HepG2 (cell line): Measurements from ENCODE around the gene HUNK. TPM values are rescaled to one million over a fixed set of nuclear protein-coding genes. Genes with fewer than 3 reads are reported as not detected.

Experiments used
- ATAC-seq: fragments of 200-7000 bp; cut with Tn5 transposase; 3 replicates; pipeline ENCODE4 v1.9.1; 2020; ENCODE audit warnings: mild to moderate bottlenecking, moderate library complexity
- BruUV-seq: library from RNA; stranded (reverse); fragments of 400-500 nt; replicated peaks from 2 replicates; lab custom pipeline; 2021; lab: Mats Ljungman, UMichigan
- CTCF ChIA-PET: fragments of 300-600 bp; formaldehyde crosslinking; extraction: SDS; loops from one replicate; lab custom pipeline; 2021; ENCODE audit warnings: low total read pairs, inconsistent platforms, low intra/inter-chr PET ratio; lab: Yijun Ruan, JAX
- POLR2A ChIA-PET: fragments of 350-600 bp; sonication (Branson Sonifier 250); formaldehyde crosslinking; loops from one replicate; lab custom pipeline; 2020; ENCODE audit warnings: antibody characterized with exemption, inconsistent platforms; lab: Yijun Ruan, JAX
- DNase-seq: peaks from one replicate; pipeline ENCODE4 v3.0.0-alpha.2; 2015; ENCODE audit warnings: low spot score
- FAIRE-seq: peaks from 3 replicates; lab custom pipeline; 2011; peaks lifted over from hg19 to GRCh38; lab: Jason Lieb, UNC
- H2AFZ ChIP-seq: one replicate; pipeline ENCODE4 v1.6.1; 2011; ENCODE audit warnings: low read length, inconsistent platforms
- H3K27ac ChIP-seq: fragments of 300-600 bp; 3 replicates; pipeline ENCODE4 v1.8.0; 2011; ENCODE audit warnings: mixed run types, mild to moderate bottlenecking, mixed read lengths, low read length, inconsistent platforms; ENCODE audit not compliant: insufficient read depth; ENCODE audit errors: extremely low read length
- H3K27me3 ChIP-seq, 2 experiments: fragments of 200-600 bp in 1 of 2; 2 replicates in 1 of 2; 3 replicates in 1 of 2; pipeline versions ENCODE4 v1.6.0 to v1.8.0; 2011; ENCODE audit warnings: low read length in 2 of 2, mild to moderate bottlenecking in 2 of 2, moderate library complexity in 2 of 2, inconsistent platforms in 1 of 2; ENCODE audit not compliant: insufficient read depth in 2 of 2, control insufficient read depth in 1 of 2
- H3K36me3 ChIP-seq, 2 experiments: fragments of 200-600 bp in 1 of 2; replicated peaks in 1 of 2; 2 replicates in 1 of 2; 3 replicates in 1 of 2; pipeline versions ENCODE4 v1.5.1 to v1.8.0; 2011; ENCODE audit warnings: low read length in 2 of 2, inconsistent platforms in 1 of 2; ENCODE audit not compliant: insufficient read depth in 2 of 2, control insufficient read depth in 1 of 2
- H3K4me1 ChIP-seq: 2 replicates; pipeline ENCODE4 v1.5.1; 2012; ENCODE audit warnings: low read length, inconsistent platforms; ENCODE audit not compliant: insufficient read depth
- H3K4me2 ChIP-seq: 2 replicates; pipeline ENCODE4 v1.6.0; 2011; ENCODE audit warnings: low read depth, low read length, inconsistent platforms
- H3K4me3 ChIP-seq, 3 experiments: fragments of 200-600 bp in 1 of 3; sonication (generic), shearing (Covaris generic) in 1 of 3; replicated peaks in 1 of 3; 2 replicates each; pipeline ENCODE4 v1.5.1; 2011 to 2016; ENCODE audit warnings: low read length in 3 of 3, inconsistent platforms in 2 of 3, low read depth in 2 of 3, mild to moderate bottlenecking in 2 of 3, control low read depth in 1 of 3, mixed read lengths in 1 of 3; ENCODE audit not compliant: insufficient read depth in 1 of 3
- H3K79me2 ChIP-seq: one replicate; pipeline ENCODE4 v1.6.1; 2011; ENCODE audit warnings: low read length, inconsistent platforms; ENCODE audit not compliant: insufficient read depth
- H3K9ac ChIP-seq: 2 replicates; pipeline ENCODE4 v1.6.0; 2011; ENCODE audit warnings: mild to moderate bottlenecking, low read depth, low read length, inconsistent platforms; ENCODE audit not compliant: insufficient read depth
- H3K9me3 ChIP-seq: 2 replicates; pipeline ENCODE4 v1.5.1; 2012; ENCODE audit warnings: mild to moderate bottlenecking, low read length
- H4K20me1 ChIP-seq: 2 replicates; pipeline ENCODE4 v1.6.0; 2011; ENCODE audit warnings: inconsistent platforms, mild to moderate bottlenecking, low read length, moderate library complexity; ENCODE audit not compliant: insufficient read depth
- ARID5B ChIP-seq: IDR thresholded peaks from 2 replicates; pipeline ENCODE4 v1.4.0; 2020; ENCODE audit warnings: mild to moderate bottlenecking, missing genetic modification reagents
- HIVEP1 ChIP-seq: sonication (generic); formaldehyde crosslinking; IDR thresholded peaks from 2 replicates; pipeline ENCODE4 v1.4.0; 2020; ENCODE audit warnings: mild to moderate bottlenecking, missing genetic modification reagents
- HNF4A ChIP-seq: sonication (generic); formaldehyde crosslinking; IDR thresholded peaks from 2 replicates; pipeline ENCODE4 v1.4.0; 2020; ENCODE audit warnings: missing genetic modification reagents
- MXD3 ChIP-seq: IDR thresholded peaks from 2 replicates; pipeline ENCODE4 v1.6.1; 2016; ENCODE audit warnings: mild to moderate bottlenecking, missing biosample characterization, missing genetic modification reagents
- NR2C2 ChIP-seq: sonication (generic); formaldehyde crosslinking; IDR thresholded peaks from 2 replicates; pipeline ENCODE4 v1.4.0; 2020; ENCODE audit warnings: missing genetic modification reagents, mild to moderate bottlenecking, moderate library complexity, borderline replicate concordance
- SIN3B ChIP-seq: fragments of 150-350 bp; IDR thresholded peaks from 2 replicates; pipeline ENCODE4 v1.6.1; 2014; ENCODE audit warnings: low read length
- TOE1 ChIP-seq: sonication (generic); formaldehyde crosslinking; IDR thresholded peaks from 2 replicates; pipeline ENCODE4 v1.4.0; 2020; ENCODE audit warnings: mild to moderate bottlenecking, missing genetic modification reagents
- ZBTB7B ChIP-seq: sonication (generic); formaldehyde crosslinking; IDR thresholded peaks from 2 replicates; pipeline ENCODE4 v1.4.0; 2020; ENCODE audit warnings: missing genetic modification reagents
- ZFP36L1 ChIP-seq: sonication (generic); formaldehyde crosslinking; IDR thresholded peaks from 2 replicates; pipeline ENCODE4 v1.8.0; 2022; ENCODE audit warnings: mild to moderate bottlenecking, missing genetic modification reagents, moderate library complexity
- ZFX ChIP-seq: sonication (generic); formaldehyde crosslinking; IDR thresholded peaks from 2 replicates; pipeline ENCODE4 v1.4.0; 2020; ENCODE audit warnings: mild to moderate bottlenecking, low read depth, missing genetic modification reagents, moderate library complexity
- ZNF564 ChIP-seq: sonication (generic); formaldehyde crosslinking; IDR thresholded peaks from 2 replicates; pipeline ENCODE4 v1.8.1; 2023; ENCODE audit warnings: mild to moderate bottlenecking, missing genetic modification reagents
- ZXDC ChIP-seq: sonication (generic); formaldehyde crosslinking; IDR thresholded peaks from 2 replicates; pipeline ENCODE4 v1.5.0; 2020; ENCODE audit warnings: mild to moderate bottlenecking, missing genetic modification reagents
- WGBS: methylation state at CpG from one replicate; pipeline ENCODE4 v1.1.6; 2017; ENCODE audit warnings: low lambda C conversion rate; 5-methylcytosine and 5-hydroxymethylcytosine counted together
- in situ Hi-C: cut with HindIII; loops from 2 replicates; pipeline ENCODE4 v1.10.0; 2017; ENCODE audit warnings: low pct_unique_long_range_greater_than_20kb; ENCODE audit not compliant: extremely low pct_ligation_motif_present
- intact Hi-C: fragments of 100-400 bp; cut with micrococcal nuclease; formaldehyde crosslinking; loops from one replicate; pipeline ENCODE4 v1.10.0; 2022; ENCODE audit not compliant: unreplicated experiment
- polyA plus RNA-seq, 8 experiments: library from polyadenylated mRNA; depleted of rRNA in 3 of 8; stranded (reverse) in 7 of 8; unstranded in 1 of 8; fragments of >200 nt; fragmentation: Illumina TruSeq in 4 of 8; extraction: Trizol in 4 of 8; gene quantifications; 2 replicates each; pipeline versions ENCODE4 v1.2.1 to v1.2.3, GENCODE V29; 2011 to 2016; ENCODE audit warnings: low read depth in 4 of 8, missing spikeins in 1 of 8, mixed read lengths in 1 of 8; ENCODE audit not compliant: insufficient read depth in 1 of 8
- total RNA-seq, 5 experiments: library from RNA; depleted of rRNA; stranded (reverse); fragments of >200 nt; fragmentation: Illumina TruSeq; extraction: Trizol; gene quantifications; 2 replicates each; pipeline ENCODE4 v1.2.3, GENCODE V29; 2016; ENCODE audit warnings: low read depth in 1 of 5

Gene HUNK
- total and polyA plus RNA-seq, 2 of the 13 experiments (the other 11 are each of a cell fraction or from before 2014, with no cell fraction given) = 1.8 to 1.9 TPM

GRCh38 chr21:32018381-32018780 lies 145.6 kb downstream of the HUNK start:
- H3K4me3 ChIP-seq = no peak overlapping the region
- no peak overlapping the region for H3K9ac ChIP-seq
- peaks cover 0 to 18% of the 10 kb centered on the region in 2 experiments; a peak in 3 of 5 replicates for H3K27me3 ChIP-seq
- peaks cover 9% of the 10 kb centered on the region for H3K4me1 ChIP-seq
- peak; percentile 81; the same call in 1 of the 2 replicates for TF ChIP-seq ZNF564 (CRISPR knock-in tag)
- TF ChIP-seq HNF4A = peak; percentile 67
- 0 out of 2 replicates have a peak, but pooled peaks have one; percentile 17 for TF ChIP-seq ARID5B (CRISPR knock-in tag)
- no peak for TF ChIP-seq NR2C2 (CRISPR knock-in tag)
- no peaks in the 10 kb centered on the region for H3K79me2 ChIP-seq
- H3K4me2 ChIP-seq = no peak overlapping the region
- H4K20me1 ChIP-seq = no peaks in the 10 kb centered on the region
- intact Hi-C loops = no loop called here
- peak; percentile 73 for ATAC-seq
- ChIA-PET CTCF (no interaction called here), POLR2A (no interaction called here)
- no TSS peak for BruUV-seq
- DNase-seq = peak; percentile 25
- no peaks in the 10 kb centered on the region for H3K36me3 ChIP-seq
- no peak overlapping the region for H3K27ac ChIP-seq
- WGBS = 13% methylated on average over 3 of the region's 3 CpGs
- FAIRE-seq = no peak
- H3K9me3 ChIP-seq = no peaks in the 10 kb centered on the region
- no peak overlapping the region for H2AFZ ChIP-seq
- in situ Hi-C loops = no loop called here

GRCh38 chr21:32020564-32020963 lies 147.7 kb downstream of the HUNK start:
- Histone ChIP-seq H2AFZ (no peak overlapping the region), H3K9ac (no peak overlapping the region), H3K27me3 (peaks cover 0 to 18% of the 10 kb centered on the region in 2 experiments; a peak in 3 of 5 replicates), H3K79me2 (no peaks in the 10 kb centered on the region), H4K20me1 (no peaks in the 10 kb centered on the region), H3K27ac (no peak overlapping the region), H3K9me3 (no peaks in the 10 kb centered on the region), H3K36me3 (no peaks in the 10 kb centered on the region), H3K4me2 (no peak overlapping the region), H3K4me3 (no peak overlapping the region), H3K4me1 (peaks cover 9% of the 10 kb centered on the region)
- in situ Hi-C loops = no loop called here
- ChIA-PET CTCF (no interaction called here), POLR2A (no interaction called here)
- no peak for DNase-seq
- 9% methylated on average over 4 of the region's 5 CpGs for WGBS
- ATAC-seq = peak; percentile 46
- intact Hi-C loops = no loop called here
- TF ChIP-seq SIN3B (no peak), ZXDC (no peak), ZBTB7B (CRISPR knock-in tag) (no peak), ZFP36L1 (no peak), HIVEP1 (CRISPR knock-in tag) (no peak), MXD3 (CRISPR knock-in tag) (no peak), ZFX (CRISPR knock-in tag) (no peak), TOE1 (CRISPR knock-in tag) (no peak)
- no TSS peak for BruUV-seq
- FAIRE-seq = no peak
